Left ventricle myocardium inferior (tissue), 1 donor: ENCODE results near the gene CFAP58. TPM values are rescaled to one million over a fixed set of nuclear protein-coding genes. Genes with fewer than 3 reads are reported as not detected.

Experiments used
- DNase-seq: peaks from one replicate; pipeline ENCODE4 v3.0.0-alpha.2; 2020
- H3K27ac ChIP-seq: fragments of 200-600 bp; replicated peaks from 2 replicates; pipeline ENCODE4 v1.8.0; 2021
- H3K27me3 ChIP-seq: fragments of 200-600 bp; 2 replicates; pipeline ENCODE4 v1.8.0; 2021; ENCODE audit warnings: low read depth
- H3K36me3 ChIP-seq: fragments of 200-600 bp; 2 replicates; pipeline ENCODE4 v1.8.0; 2021
- H3K4me1 ChIP-seq: fragments of 200-600 bp; 2 replicates; pipeline ENCODE4 v1.8.0; 2021
- H3K4me3 ChIP-seq: fragments of 200-600 bp; 2 replicates; pipeline ENCODE4 v1.8.0; 2021; ENCODE audit warnings: mild to moderate bottlenecking, moderate library complexity
- H3K9me3 ChIP-seq: fragments of 200-600 bp; replicated peaks from 2 replicates; pipeline ENCODE4 v1.8.0; 2021
- intact Hi-C: fragments of 100-400 bp; cut with micrococcal nuclease; formaldehyde crosslinking; loops from one replicate; pipeline ENCODE4 v1.11.0; 2022
- total RNA-seq: library from RNA; stranded (reverse); fragmentation: NEBNext Ultra II Directional; extraction: Animal tissue kit (Norgen Biotek cat#: 25700); gene quantifications from one replicate; pipeline ENCODE4 v1.2.1, GENCODE V29; 2021
- TF ChIP-seq, protein P1 (sequence below): fragments of 200-600 bp; IDR thresholded peaks from 2 replicates; pipeline ENCODE4 v1.8.0; 2021; ENCODE audit warnings: antibody characterized with exemption, mild to moderate bottlenecking, borderline replicate concordance
- donor health status: DM: no; HTN: yes; CAD: no; lungs with severe emphysema.

The CFAP58 gene
- total RNA-seq, 1 donor from 2014 or later, result 3.5 TPM

DNA sequence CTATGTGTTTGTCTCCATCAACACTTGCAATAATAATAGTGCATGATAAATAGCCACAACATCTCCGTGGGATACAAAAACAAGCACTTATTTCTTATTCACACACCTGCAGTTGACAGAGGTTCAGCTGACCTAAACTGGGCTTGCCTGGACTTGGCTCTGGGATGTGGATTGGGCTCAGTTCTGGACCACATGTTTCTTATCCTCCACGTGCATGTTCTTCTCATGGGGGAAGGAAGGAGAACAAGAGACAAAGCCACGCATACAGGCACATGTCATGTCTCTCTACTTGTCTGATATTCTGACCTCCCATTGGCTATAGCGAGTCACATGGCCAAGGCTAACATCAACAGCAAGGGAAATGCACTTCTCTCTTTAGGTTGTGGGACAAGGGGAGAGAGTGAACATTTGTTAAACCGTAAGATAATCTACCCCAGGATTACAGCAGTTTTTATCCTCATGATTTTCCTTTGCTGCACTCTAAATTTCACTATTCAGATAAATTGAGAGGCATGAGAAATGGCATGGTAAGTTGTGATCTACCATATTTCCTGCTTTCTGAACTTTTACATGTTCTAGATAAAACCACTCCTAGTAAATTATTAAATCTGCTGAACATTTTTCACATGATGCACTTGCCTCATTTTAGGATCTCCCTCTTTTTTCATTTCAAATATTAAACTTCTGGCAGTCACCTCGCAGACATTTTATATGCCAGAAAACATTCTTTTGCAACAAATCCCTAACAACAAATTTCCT, 33.7 kb downstream of the CFAP58 start:
- peaks cover 8% of the 10 kb centered on the region for H3K4me1 ChIP-seq

GRCh38 chr10:104388830-104389229, 35.2 kb downstream of the CFAP58 start:
- no peak for DNase-seq
- no peaks in the 10 kb centered on the region for H3K9me3 ChIP-seq

More for the DNA sequence above, 33.7 kb downstream of the CFAP58 start:
- no peaks in the 10 kb centered on the region for H3K9me3 ChIP-seq
- no peaks in the 10 kb centered on the region for H3K36me3 ChIP-seq
- no peaks in the 10 kb centered on the region for H3K27me3 ChIP-seq
- no peak for DNase-seq
- intact Hi-C loops, result no loop called here
- TF ChIP-seq, protein P1, sequence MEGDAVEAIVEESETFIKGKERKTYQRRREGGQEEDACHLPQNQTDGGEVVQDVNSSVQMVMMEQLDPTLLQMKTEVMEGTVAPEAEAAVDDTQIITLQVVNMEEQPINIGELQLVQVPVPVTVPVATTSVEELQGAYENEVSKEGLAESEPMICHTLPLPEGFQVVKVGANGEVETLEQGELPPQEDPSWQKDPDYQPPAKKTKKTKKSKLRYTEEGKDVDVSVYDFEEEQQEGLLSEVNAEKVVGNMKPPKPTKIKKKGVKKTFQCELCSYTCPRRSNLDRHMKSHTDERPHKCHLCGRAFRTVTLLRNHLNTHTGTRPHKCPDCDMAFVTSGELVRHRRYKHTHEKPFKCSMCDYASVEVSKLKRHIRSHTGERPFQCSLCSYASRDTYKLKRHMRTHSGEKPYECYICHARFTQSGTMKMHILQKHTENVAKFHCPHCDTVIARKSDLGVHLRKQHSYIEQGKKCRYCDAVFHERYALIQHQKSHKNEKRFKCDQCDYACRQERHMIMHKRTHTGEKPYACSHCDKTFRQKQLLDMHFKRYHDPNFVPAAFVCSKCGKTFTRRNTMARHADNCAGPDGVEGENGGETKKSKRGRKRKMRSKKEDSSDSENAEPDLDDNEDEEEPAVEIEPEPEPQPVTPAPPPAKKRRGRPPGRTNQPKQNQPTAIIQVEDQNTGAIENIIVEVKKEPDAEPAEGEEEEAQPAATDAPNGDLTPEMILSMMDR, result no peak
- H3K4me3 ChIP-seq, result no peak overlapping the region
- H3K27ac ChIP-seq, result no peak overlapping the region

GRCh38 chr10:104391150-104391968, 37.7 kb downstream of the CFAP58 start:
- H3K27me3 ChIP-seq, result no peaks in the 10 kb centered on the region
- H3K9me3 ChIP-seq, result no peaks in the 10 kb centered on the region
- H3K36me3 ChIP-seq, result no peaks in the 10 kb centered on the region
- intact Hi-C loops, result no loop called here
- H3K4me1 ChIP-seq, result peaks cover 8% of the 10 kb centered on the region
- no peak overlapping the region for H3K4me3 ChIP-seq
- TF ChIP-seq, protein P1, result no peak
- no peak overlapping the region for H3K27ac ChIP-seq
- no peak for DNase-seq

More at GRCh38 chr10:104388830-104389229, 35.2 kb downstream of the CFAP58 start:
- TF ChIP-seq, protein P1, result no peak
- H3K27me3 ChIP-seq, result no peaks in the 10 kb centered on the region
- H3K36me3 ChIP-seq, result no peaks in the 10 kb centered on the region
- H3K27ac ChIP-seq, result no peak overlapping the region
- intact Hi-C loops, result no loop called here
- H3K4me3 ChIP-seq, result no peak overlapping the region
- H3K4me1 ChIP-seq, result peaks cover 8% of the 10 kb centered on the region

DNA sequence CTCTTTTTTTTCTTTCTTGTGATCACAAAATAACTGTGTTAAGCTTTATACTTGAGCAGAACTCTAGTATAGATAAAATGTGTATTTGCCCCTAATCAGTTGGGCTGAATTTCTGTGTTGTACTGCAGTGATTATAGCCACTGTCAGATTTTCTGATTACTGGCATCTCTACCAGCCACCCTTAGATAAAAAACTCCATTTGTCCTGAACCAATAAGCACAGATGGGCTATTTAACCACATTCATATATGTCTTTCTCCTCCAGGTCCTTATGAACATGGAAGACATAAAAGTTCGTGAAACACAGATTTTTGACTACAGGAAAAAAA, 38.3 kb downstream of the CFAP58 start:
- Histone ChIP-seq H3K9me3 (no peaks in the 10 kb centered on the region), H3K27me3 (no peaks in the 10 kb centered on the region), H3K36me3 (no peaks in the 10 kb centered on the region), H3K4me3 (no peak overlapping the region), H3K27ac (no peak overlapping the region), H3K4me1 (peaks cover 8% of the 10 kb centered on the region)
- no peak for DNase-seq
- TF ChIP-seq, protein P1, result no peak
- intact Hi-C loops, result no loop called here

- no peaks in the 10 kb centered on the region for H3K36me3 ChIP-seq
- intact Hi-C loops, result no loop called here
- H3K27me3 ChIP-seq, result no peaks in the 10 kb centered on the region
- TF ChIP-seq, protein P1, result no peak
- no peaks in the 10 kb centered on the region for H3K9me3 ChIP-seq
- no peak overlapping the region for H3K27ac ChIP-seq
- H3K4me1 ChIP-seq, result peaks cover 8% of the 10 kb centered on the region
- H3K4me3 ChIP-seq, result no peak overlapping the region
- DNase-seq, result no peak
Measured at GRCh38 chr10:104393387-104393786, 39.8 kb downstream of the CFAP58 start.
